ENCODE measurements around the gene KLK15.

DNA sequence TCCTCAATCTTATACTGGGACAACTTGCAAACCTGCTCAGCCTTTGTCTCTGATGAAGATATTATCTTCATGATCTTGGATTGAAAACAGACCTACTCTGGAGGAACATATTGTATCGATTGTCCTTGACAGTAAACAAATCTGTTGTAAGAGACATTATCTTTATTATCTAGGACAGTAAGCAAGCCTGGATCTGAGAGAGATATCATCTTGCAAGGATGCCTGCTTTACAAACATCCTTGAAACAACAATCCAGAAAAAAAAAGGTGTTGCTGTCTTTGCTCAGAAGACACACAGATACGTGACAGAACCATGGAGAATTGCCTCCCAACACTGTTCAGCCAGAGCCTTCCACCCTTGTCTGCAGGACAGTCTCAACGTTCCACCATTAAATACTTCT lies 17.4 kb upstream of the KLK15 start:
- TF ChIP-seq, protein P1, sequence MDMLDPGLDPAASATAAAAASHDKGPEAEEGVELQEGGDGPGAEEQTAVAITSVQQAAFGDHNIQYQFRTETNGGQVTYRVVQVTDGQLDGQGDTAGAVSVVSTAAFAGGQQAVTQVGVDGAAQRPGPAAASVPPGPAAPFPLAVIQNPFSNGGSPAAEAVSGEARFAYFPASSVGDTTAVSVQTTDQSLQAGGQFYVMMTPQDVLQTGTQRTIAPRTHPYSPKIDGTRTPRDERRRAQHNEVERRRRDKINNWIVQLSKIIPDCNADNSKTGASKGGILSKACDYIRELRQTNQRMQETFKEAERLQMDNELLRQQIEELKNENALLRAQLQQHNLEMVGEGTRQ (IDR thresholded peaks at IDR 0.05): no peak
- no peak for TF ChIP-seq MAFK (IDR thresholded peaks at IDR 0.05; ENCODE audit: partially characterized antibody)
- TF ChIP-seq, protein P2, sequence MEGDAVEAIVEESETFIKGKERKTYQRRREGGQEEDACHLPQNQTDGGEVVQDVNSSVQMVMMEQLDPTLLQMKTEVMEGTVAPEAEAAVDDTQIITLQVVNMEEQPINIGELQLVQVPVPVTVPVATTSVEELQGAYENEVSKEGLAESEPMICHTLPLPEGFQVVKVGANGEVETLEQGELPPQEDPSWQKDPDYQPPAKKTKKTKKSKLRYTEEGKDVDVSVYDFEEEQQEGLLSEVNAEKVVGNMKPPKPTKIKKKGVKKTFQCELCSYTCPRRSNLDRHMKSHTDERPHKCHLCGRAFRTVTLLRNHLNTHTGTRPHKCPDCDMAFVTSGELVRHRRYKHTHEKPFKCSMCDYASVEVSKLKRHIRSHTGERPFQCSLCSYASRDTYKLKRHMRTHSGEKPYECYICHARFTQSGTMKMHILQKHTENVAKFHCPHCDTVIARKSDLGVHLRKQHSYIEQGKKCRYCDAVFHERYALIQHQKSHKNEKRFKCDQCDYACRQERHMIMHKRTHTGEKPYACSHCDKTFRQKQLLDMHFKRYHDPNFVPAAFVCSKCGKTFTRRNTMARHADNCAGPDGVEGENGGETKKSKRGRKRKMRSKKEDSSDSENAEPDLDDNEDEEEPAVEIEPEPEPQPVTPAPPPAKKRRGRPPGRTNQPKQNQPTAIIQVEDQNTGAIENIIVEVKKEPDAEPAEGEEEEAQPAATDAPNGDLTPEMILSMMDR (IDR thresholded peaks at IDR 0.05): no peak
- TF ChIP-seq ZSCAN20 (CRISPR knock-in tag; IDR thresholded peaks at IDR 0.05): no peak
- no peak for TF ChIP-seq RAD21 (conservative IDR thresholded peaks at IDR 0.05 in 1 of 2, IDR thresholded peaks at IDR 0.05 in 1 of 2)
- TF ChIP-seq EP300 (IDR thresholded peaks at IDR 0.05): no peak
- no peak for TF ChIP-seq ZFP36 (IDR thresholded peaks at IDR 0.05; ENCODE audit: borderline replicate concordance, partially characterized antibody)

Data from A549 (cell line).